GM12878 (cell line): Measurements from ENCODE around the gene SLC12A7. TPM values are rescaled to one million over a fixed set of nuclear protein-coding genes. Genes with fewer than 3 reads are reported as not detected.

Experiments
- ATAC-seq: fragments of 200-7000 bp; cut with Tn5 transposase; 3 replicates; pipeline ENCODE4 v1.9.1; 2020; ENCODE audit warnings: mild to moderate bottlenecking, moderate library complexity
- BruUV-seq: library from RNA; stranded (reverse); fragments of 400-500 nt; replicated peaks from 2 replicates; lab custom pipeline; 2021; lab: Mats Ljungman, UMichigan
- CTCF ChIA-PET: fragments of 300-600 bp; sonication (Branson Sonifier 250); formaldehyde crosslinking; extraction: SDS; loops from one replicate; lab custom pipeline; 2021; ENCODE audit warnings: inconsistent platforms; lab: Yijun Ruan, JAX
- POLR2A ChIA-PET: fragments of 350-600 bp; formaldehyde crosslinking; extraction: SDS; loops from one replicate; lab custom pipeline; 2021; ENCODE audit warnings: inconsistent platforms; lab: Charles Lee
- RAD21 ChIA-PET: fragments of 300-600 bp; sonication (Branson Sonifier 250); formaldehyde crosslinking; loops from one replicate; lab custom pipeline; 2023; ENCODE audit warnings: antibody characterized with exemption; ENCODE audit not compliant: unreplicated experiment; lab: Charles Lee
- SMC1A ChIA-PET: fragments of 300-600 bp; sonication (Branson Sonifier 250); formaldehyde crosslinking; loops from one replicate; lab custom pipeline; 2023; ENCODE audit not compliant: unreplicated experiment, uncharacterized antibody; lab: Charles Lee
- DNase-seq: peaks from one replicate; pipeline ENCODE4 v3.0.0-alpha.2; 2011; ENCODE audit warnings: low read depth, low spot score
- FAIRE-seq: peaks from 3 replicates; lab custom pipeline; 2011; peaks lifted over from hg19 to GRCh38; lab: Jason Lieb, UNC
- H2AFZ ChIP-seq: 2 replicates; pipeline ENCODE4 v1.6.0; 2011; ENCODE audit warnings: low read depth, low read length, control low read depth; ENCODE audit not compliant: control insufficient read depth
- H3K27ac ChIP-seq: 2 replicates; pipeline ENCODE4 v1.5.1; 2011; ENCODE audit warnings: control low read depth; ENCODE audit not compliant: control insufficient read depth, insufficient read depth
- H3K27me3 ChIP-seq, 2 experiments: replicated peaks in 1 of 2; 2 replicates each; pipeline versions ENCODE4 v1.6.0 to v1.6.1; 2011; ENCODE audit warnings: low read length in 1 of 2; ENCODE audit not compliant: control insufficient read depth in 2 of 2, insufficient read depth in 2 of 2
- H3K36me3 ChIP-seq, 2 experiments: 2 replicates each; pipeline ENCODE4 v1.5.1; 2011; ENCODE audit warnings: low read length in 1 of 2; ENCODE audit not compliant: control insufficient read depth in 2 of 2, insufficient read depth in 2 of 2
- H3K4me1 ChIP-seq: 2 replicates; pipeline ENCODE4 v1.6.1; 2011; ENCODE audit warnings: mild to moderate bottlenecking, low read length, moderate library complexity, mixed read lengths; ENCODE audit not compliant: control insufficient read depth, insufficient read depth
- H3K4me2 ChIP-seq: 2 replicates; pipeline ENCODE4 v1.6.0; 2011; ENCODE audit warnings: control low read depth; ENCODE audit not compliant: control insufficient read depth, insufficient read depth
- H3K4me3 ChIP-seq: fragments of 200-600 bp; sonication (generic); 2 replicates; pipeline ENCODE4 v1.5.1; 2016
- H3K79me2 ChIP-seq: 2 replicates; pipeline ENCODE4 v1.6.0; 2011; ENCODE audit warnings: low read length; ENCODE audit not compliant: control insufficient read depth, insufficient read depth
- H3K9ac ChIP-seq: 2 replicates; pipeline ENCODE4 v1.8.0; 2011; ENCODE audit warnings: low read length, control low read depth, mixed read lengths; ENCODE audit not compliant: control insufficient read depth, insufficient read depth
- H3K9me3 ChIP-seq: replicated peaks from 3 replicates; pipeline ENCODE4 v1.5.1; 2011; ENCODE audit warnings: mild to moderate bottlenecking, low read length; ENCODE audit not compliant: control insufficient read depth, insufficient read depth
- H4K20me1 ChIP-seq: 2 replicates; pipeline ENCODE4 v1.6.0; 2011; ENCODE audit not compliant: control insufficient read depth, insufficient read depth
- BCLAF1 ChIP-seq: fragments of 450-650 bp; IDR thresholded peaks from 2 replicates; pipeline ENCODE4 v1.6.1; 2017; ENCODE audit warnings: antibody characterized with exemption, mild to moderate bottlenecking, moderate library complexity
- FOS ChIP-seq: IDR thresholded peaks from 3 replicates; pipeline ENCODE4 v1.6.1; 2011; ENCODE audit warnings: borderline replicate concordance; ENCODE audit not compliant: insufficient read length; ENCODE audit errors: extremely low read depth
- IKZF2 ChIP-seq, 2 experiments: fragments of 450-650 bp; IDR thresholded peaks; 2 replicates each; pipeline ENCODE4 v1.6.1; 2017; ENCODE audit warnings: mild to moderate bottlenecking in 2 of 2, moderate library complexity in 2 of 2
- KDM1A ChIP-seq: fragments of 200-600 bp; sonication (generic); IDR thresholded peaks from 2 replicates; pipeline ENCODE4 v1.6.1; 2016; ENCODE audit warnings: borderline replicate concordance
- MLLT1 ChIP-seq: fragments of 450-650 bp; IDR thresholded peaks from 2 replicates; pipeline ENCODE4 v1.6.1; 2016; ENCODE audit warnings: mild to moderate bottlenecking
- MTA3 ChIP-seq: IDR thresholded peaks from 2 replicates; pipeline ENCODE4 v1.6.1; 2012; ENCODE audit warnings: low read length, inconsistent platforms, borderline replicate concordance
- NBN ChIP-seq: fragments of 450-650 bp; IDR thresholded peaks from 2 replicates; pipeline ENCODE4 v1.6.1; 2016
- PAX5 ChIP-seq: IDR thresholded peaks from 2 replicates; pipeline ENCODE4 v1.6.1; 2011; ENCODE audit warnings: low read depth, low read length, borderline replicate concordance
- RBBP5 ChIP-seq: fragments of 200-600 bp; sonication (generic); conservative IDR thresholded peaks from 2 replicates; pipeline ENCODE4 v1.6.1; 2016
- RFX5 ChIP-seq: IDR thresholded peaks from 2 replicates; pipeline ENCODE4 v1.6.1; 2011; ENCODE audit warnings: low read depth, low read length, improper control_type of control experiment
- RUNX3 ChIP-seq: IDR thresholded peaks from 2 replicates; pipeline ENCODE4 v1.6.1; 2012; ENCODE audit warnings: low read length, inconsistent platforms
- TBL1XR1 ChIP-seq: IDR thresholded peaks from 2 replicates; pipeline ENCODE4 v1.6.1; 2012; ENCODE audit warnings: low read depth, low read length, improper control_type of control experiment
- TCF3 ChIP-seq: IDR thresholded peaks from 2 replicates; pipeline ENCODE4 v1.6.1; 2012; ENCODE audit warnings: low read depth, mild to moderate bottlenecking, low read length, borderline replicate concordance; ENCODE audit not compliant: insufficient read depth
- TCF7 ChIP-seq: IDR thresholded peaks from 2 replicates; pipeline ENCODE4 v1.6.1; 2014; ENCODE audit warnings: antibody characterized with exemption, borderline replicate concordance
- ZBTB11 ChIP-seq: fragments of 450-650 bp; formaldehyde crosslinking; IDR thresholded peaks from 2 replicates; pipeline ENCODE4 v1.5.0; 2022; ENCODE audit warnings: mild to moderate bottlenecking, missing genetic modification characterization
- ZNF384 ChIP-seq: IDR thresholded peaks from 2 replicates; pipeline ENCODE4 v1.6.1; 2012; ENCODE audit warnings: low read depth, mild to moderate bottlenecking, low read length, improper control_type of control experiment, borderline replicate concordance
- ZNF622 ChIP-seq: fragments of 450-650 bp; IDR thresholded peaks from 2 replicates; pipeline ENCODE4 v1.6.1; 2017; ENCODE audit warnings: mild to moderate bottlenecking, inconsistent platforms
- WGBS: methylation state at CpG from one replicate; pipeline ENCODE4 v1.1.6; 2016; ENCODE audit warnings: low lambda C conversion rate; ENCODE audit not compliant: insufficient replicate concordance, insufficient coverage; ENCODE audit errors: missing lambda C conversion rate; 5-methylcytosine and 5-hydroxymethylcytosine counted together
- in situ Hi-C: fragments of 300-500 bp; cut with MboI; formaldehyde crosslinking; loops from 9 replicates; pipeline ENCODE4 v1.14.3; 2018; ENCODE audit warnings: mixed read lengths
- intact Hi-C: fragments of 100-400 bp; cut with micrococcal nuclease; formaldehyde crosslinking; loops from one replicate; pipeline ENCODE4 v1.14.2; 2022; ENCODE audit not compliant: unreplicated experiment
- polyA plus RNA-seq, 11 experiments: library from polyadenylated mRNA; depleted of rRNA in 4 of 11; unstranded in 6 of 11; stranded (reverse) in 5 of 11; fragments of >200 nt; fragmentation: Nextera tagmentation in 4 of 11; fragmentation: Illumina TruSeq in 1 of 11; extraction: Ambion mirVana in 4 of 11; extraction: Trizol in 1 of 11; gene quantifications; 1 replicate in 1 of 11; 2 replicates in 10 of 11; pipeline versions ENCODE4 v1.2.1 to v1.2.3, GENCODE V29; 2011 to 2016; ENCODE audit warnings: inconsistent platforms in 2 of 11, missing spikeins in 2 of 11, low read depth in 1 of 11
- total RNA-seq, 4 experiments: library from RNA; depleted of rRNA in 3 of 4; stranded (reverse); fragments of >200 nt in 3 of 4; fragmentation: Illumina TruSeq in 1 of 4; extraction: Trizol in 1 of 4; gene quantifications; 2 replicates each; pipeline versions ENCODE4 v1.2.1 to v1.2.3, GENCODE V29; 2013 to 2021

Gene SLC12A7
- total and polyA plus RNA-seq, 10 of the 15 experiments (the other 5 are each of a cell fraction or from before 2014, with no cell fraction given), result 0.10 to 10.0 (median 2.9) TPM

GRCh38 chr5:1159774-1160406 lies 48.0 kb upstream of the SLC12A7 start:
- 33% methylated on average over 4 of the region's 4 CpGs for WGBS
- no peaks in the 10 kb centered on the region for H3K36me3 ChIP-seq
- peaks cover 0 to 2% of the 10 kb centered on the region in 2 experiments; a peak in 3 of 4 replicates for H3K27me3 ChIP-seq
- no peaks in the 10 kb centered on the region for H4K20me1 ChIP-seq
- DNase-seq (no peak), ATAC-seq (no peak), FAIRE-seq (no peak)
- SMC1A ChIA-PET, result no interaction called here
- no peak overlapping the region for H2AFZ ChIP-seq
- no peak overlapping the region for H3K27ac ChIP-seq
- RAD21 ChIA-PET, result no interaction called here
- H3K9me3 ChIP-seq, result no peaks in the 10 kb centered on the region; the same call in 2 of the 3 replicates
- H3K4me1 ChIP-seq, result no peaks in the 10 kb centered on the region
- H3K4me2 ChIP-seq, result no peak overlapping the region
- no TSS peak for BruUV-seq
- in situ Hi-C loops (no loop called here), intact Hi-C loops (no loop called here)
- H3K4me3 ChIP-seq, result no peak overlapping the region
- H3K79me2 ChIP-seq, result no peaks in the 10 kb centered on the region
- CTCF ChIA-PET, result no interaction called here
- H3K9ac ChIP-seq, result no peak overlapping the region
- POLR2A ChIA-PET, result no interaction called here
- TF ChIP-seq ZNF622, result no peak
- TF ChIP-seq TCF3, result no peak
- no peak for TF ChIP-seq FOS
- TF ChIP-seq RBBP5, result no peak
- no peak for TF ChIP-seq TBL1XR1
- no peak for TF ChIP-seq MTA3
- TF ChIP-seq KDM1A, result no peak
- TF ChIP-seq NBN, result no peak
- TF ChIP-seq TCF7, result no peak
- TF ChIP-seq BCLAF1, result no peak
- TF ChIP-seq RUNX3, result no peak
- TF ChIP-seq RFX5, result no peak
- TF ChIP-seq IKZF2 (IDR thresholded peaks at IDR 0.05), result no peak
- no peak for TF ChIP-seq PAX5
- TF ChIP-seq MLLT1, result no peak
- TF ChIP-seq ZBTB11 (CRISPR knock-in tag), result no peak
- TF ChIP-seq ZNF384, result no peak
